ENCODE data around the gene MSH4.

MSH4 gene

GRCh38 chr1:75884437-75884836 lies 87.8 kb downstream of the MSH4 start:
- no peaks in the 10 kb centered on the region for H3K9me2 ChIP-seq (replicated peaks; ENCODE audit: control insufficient read depth, low read length)
- no peaks in the 10 kb centered on the region for H4K20me1 ChIP-seq (ENCODE audit: control insufficient read depth, insufficient read depth, low read depth, low read length)
- H3K27ac ChIP-seq (ENCODE audit: low read depth, low read length) = no peak overlapping the region
- H3K4me2 ChIP-seq (ENCODE audit: low read length) = no peak overlapping the region
- H3F3A ChIP-seq (ENCODE audit: control insufficient read depth, insufficient read depth) = no peaks in the 10 kb centered on the region
- H3K27me3 ChIP-seq (ENCODE audit: control insufficient read depth, low read length) = no peaks in the 10 kb centered on the region
- no peaks in the 10 kb centered on the region for H3K9me3 ChIP-seq (ENCODE audit: control insufficient read depth, insufficient read depth, low read length)
- no peaks in the 10 kb centered on the region for H3K79me2 ChIP-seq (ENCODE audit: control insufficient read depth, low read length)
- no peaks in the 10 kb centered on the region for H3K4me1 ChIP-seq (ENCODE audit: control insufficient read depth, low read length)
- no peaks in the 10 kb centered on the region for H3K36me3 ChIP-seq (ENCODE audit: control insufficient read depth, low read length)
- H3K4me3 ChIP-seq (ENCODE audit: low read length) = no peak overlapping the region
- TF ChIP-seq EZH2phosphoT487 (IDR thresholded peaks at IDR 0.05; ENCODE audit: borderline replicate concordance, low read length) (no peak), CTCF (IDR thresholded peaks at IDR 0.05; ENCODE audit: low read depth, low read length, poor library complexity, severe bottlenecking) (no peak)

- H3K27me3 ChIP-seq (ENCODE audit: control insufficient read depth, low read length) = no peaks in the 10 kb centered on the region
- no peaks in the 10 kb centered on the region for H3K9me2 ChIP-seq (replicated peaks; ENCODE audit: control insufficient read depth, low read length)
- no peak for TF ChIP-seq EZH2phosphoT487 (IDR thresholded peaks at IDR 0.05; ENCODE audit: borderline replicate concordance, low read length)
- no peak for TF ChIP-seq CTCF (IDR thresholded peaks at IDR 0.05; ENCODE audit: low read depth, low read length, poor library complexity, severe bottlenecking)
- no peaks in the 10 kb centered on the region for H3K36me3 ChIP-seq (ENCODE audit: control insufficient read depth, low read length)
- H3K27ac ChIP-seq (ENCODE audit: low read depth, low read length) = no peak overlapping the region
- H3K4me2 ChIP-seq (ENCODE audit: low read length) = no peak overlapping the region
- no peaks in the 10 kb centered on the region for H3K9me3 ChIP-seq (ENCODE audit: control insufficient read depth, insufficient read depth, low read length)
- no peaks in the 10 kb centered on the region for H4K20me1 ChIP-seq (ENCODE audit: control insufficient read depth, insufficient read depth, low read depth, low read length)
- H3F3A ChIP-seq (ENCODE audit: control insufficient read depth, insufficient read depth) = no peaks in the 10 kb centered on the region
- H3K4me3 ChIP-seq (ENCODE audit: low read length) = no peak overlapping the region
- H3K4me1 ChIP-seq (ENCODE audit: control insufficient read depth, low read length) = no peaks in the 10 kb centered on the region
- no peaks in the 10 kb centered on the region for H3K79me2 ChIP-seq (ENCODE audit: control insufficient read depth, low read length)
These were observed 104.7 kb downstream of the MSH4 start for GRCh38 chr1:75901371-75901770.

- Histone ChIP-seq H3K4me2 (ENCODE audit: low read length) (no peak overlapping the region), H3K36me3 (ENCODE audit: control insufficient read depth, low read length) (no peaks in the 10 kb centered on the region), H4K20me1 (ENCODE audit: control insufficient read depth, insufficient read depth, low read depth, low read length) (no peaks in the 10 kb centered on the region), H3F3A (ENCODE audit: control insufficient read depth, insufficient read depth) (no peaks in the 10 kb centered on the region), H3K27ac (ENCODE audit: low read depth, low read length) (no peak overlapping the region), H3K4me3 (ENCODE audit: low read length) (no peak overlapping the region), H3K4me1 (ENCODE audit: control insufficient read depth, low read length) (no peaks in the 10 kb centered on the region), H3K27me3 (ENCODE audit: control insufficient read depth, low read length) (peaks cover under 1% of the 10 kb centered on the region; the same call in 1 of the 2 replicates), H3K9me3 (ENCODE audit: control insufficient read depth, insufficient read depth, low read length) (no peaks in the 10 kb centered on the region), H3K9me2 (replicated peaks; ENCODE audit: control insufficient read depth, low read length) (no peaks in the 10 kb centered on the region), H3K79me2 (ENCODE audit: control insufficient read depth, low read length) (no peaks in the 10 kb centered on the region)
- TF ChIP-seq CTCF (IDR thresholded peaks at IDR 0.05; ENCODE audit: low read depth, low read length, poor library complexity, severe bottlenecking) (peak; percentile 44), EZH2phosphoT487 (IDR thresholded peaks at IDR 0.05; ENCODE audit: borderline replicate concordance, low read length) (no peak)
These were observed 112.1 kb downstream of the MSH4 start for GRCh38 chr1:75908717-75909152.

Measured in DOHH2 (cell line).